WI38 (cell line): ENCODE results near the gene ST8SIA6.
A peak's percentile ranks its signal among the peaks of the same experiment; 100 is the strongest.

Experiments
- H3K4me3 ChIP-seq: 2 replicates; pipeline ENCODE4 v1.5.1; 2011; ENCODE audit warnings: low read depth, mild to moderate bottlenecking, control low read depth, low read length
- TF ChIP-seq, protein P1 (sequence below): IDR thresholded peaks from 2 replicates; pipeline ENCODE4 v1.5.1; 2012; ENCODE audit warnings: low read depth, mild to moderate bottlenecking, control low read depth, low read length

ST8SIA6 gene

DNA sequence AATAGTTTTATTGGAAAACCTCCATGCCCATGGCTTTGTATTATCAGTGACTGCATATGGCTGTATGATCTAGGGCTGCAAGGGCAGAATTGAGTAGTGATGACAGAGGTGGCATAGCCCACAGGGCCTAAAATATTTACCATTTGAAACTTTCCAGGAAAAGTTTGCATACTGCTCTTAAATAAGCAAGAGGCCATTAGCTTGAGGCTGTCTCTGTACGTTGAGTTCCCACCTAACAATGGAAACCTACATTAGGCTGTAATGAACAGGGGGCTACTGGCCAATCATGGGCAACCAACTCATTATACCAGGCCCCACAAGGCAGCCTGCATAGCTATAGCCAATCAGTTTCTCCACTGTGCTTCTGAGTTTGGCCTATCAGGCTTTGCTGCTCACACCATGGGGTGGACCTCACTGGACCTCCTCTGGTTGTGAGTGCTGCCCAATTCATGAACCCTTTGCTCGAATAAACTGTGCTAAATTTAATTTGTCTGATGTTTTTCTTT lies 673 bp upstream of the ST8SIA6 start:
- TF ChIP-seq, protein P1, sequence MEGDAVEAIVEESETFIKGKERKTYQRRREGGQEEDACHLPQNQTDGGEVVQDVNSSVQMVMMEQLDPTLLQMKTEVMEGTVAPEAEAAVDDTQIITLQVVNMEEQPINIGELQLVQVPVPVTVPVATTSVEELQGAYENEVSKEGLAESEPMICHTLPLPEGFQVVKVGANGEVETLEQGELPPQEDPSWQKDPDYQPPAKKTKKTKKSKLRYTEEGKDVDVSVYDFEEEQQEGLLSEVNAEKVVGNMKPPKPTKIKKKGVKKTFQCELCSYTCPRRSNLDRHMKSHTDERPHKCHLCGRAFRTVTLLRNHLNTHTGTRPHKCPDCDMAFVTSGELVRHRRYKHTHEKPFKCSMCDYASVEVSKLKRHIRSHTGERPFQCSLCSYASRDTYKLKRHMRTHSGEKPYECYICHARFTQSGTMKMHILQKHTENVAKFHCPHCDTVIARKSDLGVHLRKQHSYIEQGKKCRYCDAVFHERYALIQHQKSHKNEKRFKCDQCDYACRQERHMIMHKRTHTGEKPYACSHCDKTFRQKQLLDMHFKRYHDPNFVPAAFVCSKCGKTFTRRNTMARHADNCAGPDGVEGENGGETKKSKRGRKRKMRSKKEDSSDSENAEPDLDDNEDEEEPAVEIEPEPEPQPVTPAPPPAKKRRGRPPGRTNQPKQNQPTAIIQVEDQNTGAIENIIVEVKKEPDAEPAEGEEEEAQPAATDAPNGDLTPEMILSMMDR: no peak
- peak overlapping the region; percentile 60 for H3K4me3 ChIP-seq

- TF ChIP-seq, protein P1: no peak
- peak overlapping the region; percentile 60 for H3K4me3 ChIP-seq
Observed at GRCh38 chr10:17453373-17454091, 863 bp downstream of the ST8SIA6 start.

DNA sequence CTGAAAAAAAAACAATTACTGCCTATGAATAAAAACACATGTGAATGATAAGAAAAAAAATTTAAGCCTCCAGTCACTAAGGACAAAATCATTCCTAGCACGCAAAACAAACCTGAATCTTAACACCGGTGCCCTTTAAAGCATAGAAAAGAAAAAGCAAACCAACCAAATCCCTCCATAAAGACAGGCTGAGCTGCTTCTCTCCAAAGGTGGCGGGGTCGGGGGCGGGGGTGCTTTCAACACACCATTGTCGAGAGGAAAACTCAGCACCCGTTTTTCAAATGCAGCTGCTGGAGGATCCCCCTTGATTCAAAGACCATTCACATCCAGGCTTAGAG lies 1.4 kb downstream of the ST8SIA6 start:
- TF ChIP-seq, protein P1: no peak
- H3K4me3 ChIP-seq: peak overlapping the region; percentile 60

DNA sequence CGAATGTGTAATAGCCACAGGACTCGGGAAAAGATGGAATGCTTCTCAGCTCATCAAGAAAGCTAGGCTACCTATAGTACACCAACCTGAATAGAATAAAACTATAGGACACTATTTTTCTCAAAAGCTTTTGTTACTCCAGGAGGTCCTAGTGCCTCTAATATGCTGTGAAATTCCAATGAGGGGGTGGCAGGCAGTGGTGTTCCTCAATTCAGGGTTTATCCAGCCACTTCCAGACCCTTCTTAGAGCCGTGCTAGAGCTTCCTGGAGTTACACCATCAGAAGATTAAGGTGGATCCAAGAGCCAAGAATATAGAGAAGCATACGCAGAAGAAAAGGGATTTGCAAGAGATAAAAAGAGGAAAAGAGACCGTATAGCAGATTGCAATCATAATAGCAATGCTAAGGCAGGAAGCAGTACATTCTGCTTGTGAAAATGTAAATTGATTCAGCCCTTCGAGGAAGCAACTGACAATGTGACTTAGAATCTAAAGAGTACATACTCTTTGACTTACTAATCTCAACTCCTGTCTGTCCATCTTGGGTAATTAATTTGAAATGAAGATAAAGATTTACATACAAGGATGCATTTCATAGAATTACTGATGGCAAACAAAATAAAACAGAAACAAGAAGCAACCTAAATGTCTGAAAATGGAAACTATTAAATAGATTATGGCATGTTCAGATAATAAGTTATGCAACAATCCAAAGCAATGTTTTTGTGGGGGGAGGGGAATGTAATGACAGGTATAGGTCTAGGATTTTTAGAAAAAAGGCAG lies 2.1 kb downstream of the ST8SIA6 start:
- TF ChIP-seq, protein P1: no peak
- H3K4me3 ChIP-seq: no peak overlapping the region

DNA sequence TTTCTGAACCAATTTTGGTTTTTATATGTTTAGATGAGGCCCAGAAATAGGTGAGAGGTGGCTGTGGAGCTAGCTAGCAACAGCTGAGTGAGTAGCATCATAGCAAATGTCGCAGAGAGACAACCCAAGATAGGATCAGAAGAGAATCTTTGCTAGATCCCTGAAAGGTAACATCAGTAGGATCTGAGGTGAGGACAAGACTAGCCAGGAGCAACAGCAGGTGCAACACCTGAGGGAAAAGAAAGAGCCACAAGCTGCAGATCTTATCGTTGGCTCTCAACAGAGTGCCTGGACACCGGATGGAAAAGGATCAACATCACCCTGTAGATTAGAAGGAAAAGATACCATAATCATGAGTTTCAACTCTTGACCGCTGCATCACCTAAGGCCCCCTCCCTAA lies 4.4 kb downstream of the ST8SIA6 start:
- no peak overlapping the region for H3K4me3 ChIP-seq
- TF ChIP-seq, protein P1: no peak

GRCh38 chr10:17445400-17445998 lies 8.9 kb downstream of the ST8SIA6 start:
- H3K4me3 ChIP-seq: no peak overlapping the region
- TF ChIP-seq, protein P1: no peak

DNA sequence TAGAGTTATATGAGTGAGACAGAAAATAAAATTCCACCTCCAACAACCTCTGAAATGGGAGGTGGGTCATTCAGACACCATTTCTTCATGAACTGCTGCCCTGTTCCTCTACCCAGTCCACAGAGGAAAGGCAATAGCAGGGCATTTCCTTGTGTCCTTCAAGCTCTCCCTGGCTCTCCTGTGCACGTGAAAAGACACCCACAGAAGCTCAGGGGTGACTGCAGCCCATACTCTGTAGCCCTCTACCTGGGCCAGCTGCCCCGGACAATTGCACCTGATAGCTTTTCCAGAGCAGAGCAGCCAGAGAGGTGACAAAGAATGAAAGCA lies 10.0 kb downstream of the ST8SIA6 start:
- TF ChIP-seq, protein P1: no peak
- H3K4me3 ChIP-seq: no peak overlapping the region
